SK-N-SH treated with all-trans-retinoic acid at 6 μM for 48 hours (cell line): ENCODE data around the gene BRF1.

Source experiments
- ATAC-seq: fragments of 200-7000 bp; cut with Tn5 transposase; 3 replicates; pipeline ENCODE4 v1.9.1; 2020; ENCODE audit warnings: mild to moderate bottlenecking, moderate library complexity
- ARNTL ChIP-seq: fragments of 450-650 bp; formaldehyde crosslinking; IDR thresholded peaks from 2 replicates; pipeline ENCODE4 v1.5.0; 2020; ENCODE audit warnings: low read depth, mild to moderate bottlenecking, moderate library complexity, borderline replicate concordance
- BACH2 ChIP-seq: fragments of 250-450 bp; sonication (Bioruptor Pico); IDR thresholded peaks from 2 replicates; pipeline ENCODE4 v1.9.0; 2021; ENCODE audit warnings: mild to moderate bottlenecking, borderline replicate concordance
- ESRRG ChIP-seq: fragments of 250-450 bp; sonication (Bioruptor Pico); IDR thresholded peaks from 2 replicates; pipeline ENCODE4 v1.6.1; 2021; ENCODE audit warnings: mild to moderate bottlenecking
- ISL1 ChIP-seq: fragments of 250-450 bp; sonication (Bioruptor Pico); IDR thresholded peaks from 2 replicates; pipeline ENCODE4 v2.1.2; 2022; ENCODE audit warnings: mild to moderate bottlenecking, moderate library complexity
- OSR1 ChIP-seq: fragments of 250-450 bp; sonication (Bioruptor Pico); IDR thresholded peaks from 2 replicates; pipeline ENCODE4 v1.8.0; 2022; ENCODE audit warnings: moderate library complexity, mild to moderate bottlenecking, inconsistent platforms
- PPARA ChIP-seq: fragments of 250-450 bp; sonication (Bioruptor Pico); IDR thresholded peaks from 2 replicates; pipeline ENCODE4 v1.5.0; 2020; ENCODE audit warnings: mild to moderate bottlenecking, borderline replicate concordance
- RARB ChIP-seq: fragments of 250-450 bp; sonication (Bioruptor Pico); IDR thresholded peaks from 2 replicates; pipeline ENCODE4 v1.8.0; 2021; ENCODE audit warnings: mild to moderate bottlenecking, moderate library complexity
- SNAI2 ChIP-seq: fragments of 250-450 bp; sonication (Bioruptor Pico); IDR thresholded peaks from 2 replicates; pipeline ENCODE4 v1.5.0; 2020; ENCODE audit warnings: mild to moderate bottlenecking, moderate library complexity
- TCF4 ChIP-seq: fragments of 250-450 bp; sonication (Bioruptor Pico); IDR thresholded peaks from 2 replicates; pipeline ENCODE4 v1.8.0; 2021; ENCODE audit warnings: mild to moderate bottlenecking, moderate library complexity, borderline replicate concordance
- TOX ChIP-seq: fragments of 250-450 bp; sonication (Bioruptor Pico); IDR thresholded peaks from 2 replicates; pipeline ENCODE4 v1.8.0; 2021; ENCODE audit warnings: mild to moderate bottlenecking, moderate library complexity, borderline replicate concordance
- ZC3H10 ChIP-seq: fragments of 250-450 bp; sonication (Bioruptor Pico); IDR thresholded peaks from 2 replicates; pipeline ENCODE4 v1.5.1; 2021; ENCODE audit warnings: mild to moderate bottlenecking, moderate library complexity
- ZFP30 ChIP-seq: fragments of 450-650 bp; formaldehyde crosslinking; IDR thresholded peaks from 2 replicates; pipeline ENCODE4 v1.5.0; 2022; ENCODE audit warnings: mild to moderate bottlenecking, moderate library complexity
- ZNF565 ChIP-seq: fragments of 450-650 bp; formaldehyde crosslinking; conservative IDR thresholded peaks from 2 replicates; pipeline ENCODE4 v1.5.0; 2020; ENCODE audit warnings: low read depth, mild to moderate bottlenecking, moderate library complexity
- ZNF8 ChIP-seq: fragments of 450-650 bp; formaldehyde crosslinking; IDR thresholded peaks from 2 replicates; pipeline ENCODE4 v1.5.0; 2020; ENCODE audit warnings: mild to moderate bottlenecking, moderate library complexity
- TF ChIP-seq, protein P1 (sequence below): fragments of 250-450 bp; sonication (Bioruptor Pico); IDR thresholded peaks from 2 replicates; pipeline ENCODE4 v1.8.0; 2021; ENCODE audit warnings: low read depth, mild to moderate bottlenecking, moderate library complexity, borderline replicate concordance
- TF ChIP-seq, protein P2 (sequence below): fragments of 250-450 bp; sonication (Bioruptor Pico); IDR thresholded peaks from 2 replicates; pipeline ENCODE4 v1.8.0; 2020; ENCODE audit warnings: mild to moderate bottlenecking, moderate library complexity, borderline replicate concordance
- TF ChIP-seq, protein P3 (sequence below): fragments of 250-450 bp; sonication (Bioruptor Pico); IDR thresholded peaks from 2 replicates; pipeline ENCODE4 v1.5.1; 2021; ENCODE audit warnings: mild to moderate bottlenecking, moderate library complexity
- TF ChIP-seq, protein P4 (sequence below): fragments of 250-450 bp; sonication (Bioruptor Pico); IDR thresholded peaks from 2 replicates; pipeline ENCODE4 v1.5.1; 2020; ENCODE audit warnings: low read depth, mild to moderate bottlenecking, moderate library complexity

The BRF1 gene

DNA sequence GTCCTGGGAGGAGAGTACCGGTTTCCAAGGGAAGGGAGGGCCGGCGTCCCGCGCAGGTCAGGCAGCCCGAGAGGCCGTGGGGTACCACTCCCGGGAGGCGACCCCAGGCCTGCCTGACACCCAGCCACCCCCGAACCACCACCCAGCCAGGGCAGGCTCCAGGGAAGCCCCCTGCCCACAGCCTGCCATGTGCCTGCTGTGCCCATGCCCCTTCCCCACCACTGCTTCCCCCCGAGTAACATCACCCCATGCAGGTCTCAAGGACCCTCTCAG, 122.0 kb downstream of the BRF1 start (continued):
- TF ChIP-seq ZNF8 (CRISPR knock-in tag), result no peak
- TF ChIP-seq, protein P1, sequence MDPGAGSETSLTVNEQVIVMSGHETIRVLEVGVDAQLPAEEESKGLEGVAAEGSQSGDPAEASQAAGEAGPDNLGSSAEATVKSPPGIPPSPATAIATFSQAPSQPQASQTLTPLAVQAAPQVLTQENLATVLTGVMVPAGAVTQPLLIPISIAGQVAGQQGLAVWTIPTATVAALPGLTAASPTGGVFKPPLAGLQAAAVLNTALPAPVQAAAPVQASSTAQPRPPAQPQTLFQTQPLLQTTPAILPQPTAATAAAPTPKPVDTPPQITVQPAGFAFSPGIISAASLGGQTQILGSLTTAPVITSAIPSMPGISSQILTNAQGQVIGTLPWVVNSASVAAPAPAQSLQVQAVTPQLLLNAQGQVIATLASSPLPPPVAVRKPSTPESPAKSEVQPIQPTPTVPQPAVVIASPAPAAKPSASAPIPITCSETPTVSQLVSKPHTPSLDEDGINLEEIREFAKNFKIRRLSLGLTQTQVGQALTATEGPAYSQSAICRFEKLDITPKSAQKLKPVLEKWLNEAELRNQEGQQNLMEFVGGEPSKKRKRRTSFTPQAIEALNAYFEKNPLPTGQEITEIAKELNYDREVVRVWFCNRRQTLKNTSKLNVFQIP (CRISPR knock-in tag), result no peak
- TF ChIP-seq ARNTL (CRISPR knock-in tag), result no peak
- TF ChIP-seq ZNF565 (CRISPR knock-in tag), result no peak
- TF ChIP-seq ZC3H10, result no peak
- no peak for TF ChIP-seq BACH2 (CRISPR knock-in tag)

DNA sequence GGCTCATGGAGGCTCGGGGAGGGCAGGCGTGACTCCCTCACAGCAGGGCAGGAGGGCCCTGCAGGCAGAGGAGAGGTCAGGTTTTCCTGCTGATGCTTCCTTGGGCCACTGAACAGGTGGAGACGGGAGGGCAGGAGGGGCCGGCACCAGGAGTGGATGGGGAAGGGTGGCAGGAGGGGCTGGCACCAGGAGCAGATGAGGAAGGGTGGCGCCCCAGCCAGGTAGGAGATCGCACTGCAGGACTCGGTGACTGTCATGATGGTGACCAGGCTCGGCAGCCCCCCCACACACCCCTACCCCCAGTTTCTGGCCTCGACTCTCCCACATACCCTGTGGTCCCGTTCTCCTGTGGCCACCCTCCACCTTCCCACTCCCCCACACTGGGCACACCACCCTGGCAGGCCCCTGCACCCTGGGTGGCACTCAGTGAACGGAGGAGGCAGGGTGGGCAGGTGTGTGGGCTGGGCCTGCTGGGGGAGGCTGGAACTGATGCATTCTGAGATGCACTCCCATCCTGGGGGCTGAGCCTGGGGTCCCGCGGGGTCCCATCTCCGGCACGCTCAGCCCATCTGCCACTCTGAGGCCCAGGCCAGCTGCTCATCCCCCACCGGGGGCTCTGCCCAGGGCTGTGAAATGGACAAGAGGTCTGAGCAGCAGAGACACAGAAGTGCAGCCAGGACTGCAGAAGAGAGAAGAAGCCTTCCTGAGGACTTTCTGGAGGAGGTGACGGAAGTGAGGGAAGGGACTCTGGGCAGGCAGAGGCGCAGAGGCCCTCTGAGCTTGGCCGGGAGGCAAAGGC, 122.5 kb downstream of the BRF1 start:
- no peak for ATAC-seq
- TF ChIP-seq, protein P2, sequence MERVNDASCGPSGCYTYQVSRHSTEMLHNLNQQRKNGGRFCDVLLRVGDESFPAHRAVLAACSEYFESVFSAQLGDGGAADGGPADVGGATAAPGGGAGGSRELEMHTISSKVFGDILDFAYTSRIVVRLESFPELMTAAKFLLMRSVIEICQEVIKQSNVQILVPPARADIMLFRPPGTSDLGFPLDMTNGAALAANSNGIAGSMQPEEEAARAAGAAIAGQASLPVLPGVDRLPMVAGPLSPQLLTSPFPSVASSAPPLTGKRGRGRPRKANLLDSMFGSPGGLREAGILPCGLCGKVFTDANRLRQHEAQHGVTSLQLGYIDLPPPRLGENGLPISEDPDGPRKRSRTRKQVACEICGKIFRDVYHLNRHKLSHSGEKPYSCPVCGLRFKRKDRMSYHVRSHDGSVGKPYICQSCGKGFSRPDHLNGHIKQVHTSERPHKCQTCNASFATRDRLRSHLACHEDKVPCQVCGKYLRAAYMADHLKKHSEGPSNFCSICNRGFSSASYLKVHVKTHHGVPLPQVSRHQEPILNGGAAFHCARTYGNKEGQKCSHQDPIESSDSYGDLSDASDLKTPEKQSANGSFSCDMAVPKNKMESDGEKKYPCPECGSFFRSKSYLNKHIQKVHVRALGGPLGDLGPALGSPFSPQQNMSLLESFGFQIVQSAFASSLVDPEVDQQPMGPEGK (CRISPR knock-in tag), result no peak
- TF ChIP-seq PPARA (CRISPR knock-in tag) (no peak), ZFP30 (CRISPR knock-in tag) (no peak), BACH2 (CRISPR knock-in tag) (no peak), OSR1 (CRISPR knock-in tag) (no peak), TOX (CRISPR knock-in tag) (no peak)
- TF ChIP-seq, protein P3, sequence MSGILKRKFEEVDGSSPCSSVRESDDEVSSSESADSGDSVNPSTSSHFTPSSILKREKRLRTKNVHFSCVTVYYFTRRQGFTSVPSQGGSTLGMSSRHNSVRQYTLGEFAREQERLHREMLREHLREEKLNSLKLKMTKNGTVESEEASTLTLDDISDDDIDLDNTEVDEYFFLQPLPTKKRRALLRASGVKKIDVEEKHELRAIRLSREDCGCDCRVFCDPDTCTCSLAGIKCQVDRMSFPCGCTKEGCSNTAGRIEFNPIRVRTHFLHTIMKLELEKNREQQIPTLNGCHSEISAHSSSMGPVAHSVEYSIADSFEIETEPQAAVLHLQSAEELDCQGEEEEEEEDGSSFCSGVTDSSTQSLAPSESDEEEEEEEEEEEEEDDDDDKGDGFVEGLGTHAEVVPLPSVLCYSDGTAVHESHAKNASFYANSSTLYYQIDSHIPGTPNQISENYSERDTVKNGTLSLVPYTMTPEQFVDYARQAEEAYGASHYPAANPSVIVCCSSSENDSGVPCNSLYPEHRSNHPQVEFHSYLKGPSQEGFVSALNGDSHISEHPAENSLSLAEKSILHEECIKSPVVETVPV (CRISPR knock-in tag), result no peak

DNA sequence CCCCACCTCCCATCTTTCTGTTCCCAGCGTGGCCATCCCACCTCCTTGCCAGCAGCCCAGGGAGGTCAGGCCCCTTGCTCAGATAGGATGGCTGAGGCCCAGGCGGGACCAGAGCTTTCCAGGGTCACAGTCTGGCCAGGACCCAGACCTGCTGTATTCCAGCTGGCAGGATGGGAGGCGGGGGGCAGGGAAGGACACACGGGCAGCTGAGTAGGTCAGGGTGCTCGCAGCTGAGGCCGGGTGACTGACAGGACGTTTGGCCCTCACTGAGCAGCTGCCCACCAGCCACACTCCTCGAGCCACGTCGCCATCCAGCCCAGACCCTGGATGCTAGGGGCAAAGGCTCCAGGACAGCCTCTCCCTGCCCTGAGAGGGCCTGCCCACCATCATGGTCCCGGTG, 123.7 kb downstream of the BRF1 start:
- no peak for ATAC-seq
- TF ChIP-seq PPARA (CRISPR knock-in tag) (no peak), ZNF565 (CRISPR knock-in tag) (no peak), SNAI2 (CRISPR knock-in tag) (no peak), ISL1 (no peak), ZNF8 (CRISPR knock-in tag) (no peak), ZC3H10 (no peak), TCF4 (CRISPR knock-in tag) (no peak), ESRRG (CRISPR knock-in tag) (no peak), RARB (CRISPR knock-in tag) (no peak)
- TF ChIP-seq, protein P4, sequence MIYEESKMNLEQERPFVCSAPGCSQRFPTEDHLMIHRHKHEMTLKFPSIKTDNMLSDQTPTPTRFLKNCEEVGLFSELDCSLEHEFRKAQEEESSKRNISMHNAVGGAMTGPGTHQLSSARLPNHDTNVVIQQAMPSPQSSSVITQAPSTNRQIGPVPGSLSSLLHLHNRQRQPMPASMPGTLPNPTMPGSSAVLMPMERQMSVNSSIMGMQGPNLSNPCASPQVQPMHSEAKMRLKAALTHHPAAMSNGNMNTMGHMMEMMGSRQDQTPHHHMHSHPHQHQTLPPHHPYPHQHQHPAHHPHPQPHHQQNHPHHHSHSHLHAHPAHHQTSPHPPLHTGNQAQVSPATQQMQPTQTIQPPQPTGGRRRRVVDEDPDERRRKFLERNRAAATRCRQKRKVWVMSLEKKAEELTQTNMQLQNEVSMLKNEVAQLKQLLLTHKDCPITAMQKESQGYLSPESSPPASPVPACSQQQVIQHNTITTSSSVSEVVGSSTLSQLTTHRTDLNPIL (CRISPR knock-in tag), result no peak
- TF ChIP-seq, protein P2 (CRISPR knock-in tag), result no peak

DNA sequence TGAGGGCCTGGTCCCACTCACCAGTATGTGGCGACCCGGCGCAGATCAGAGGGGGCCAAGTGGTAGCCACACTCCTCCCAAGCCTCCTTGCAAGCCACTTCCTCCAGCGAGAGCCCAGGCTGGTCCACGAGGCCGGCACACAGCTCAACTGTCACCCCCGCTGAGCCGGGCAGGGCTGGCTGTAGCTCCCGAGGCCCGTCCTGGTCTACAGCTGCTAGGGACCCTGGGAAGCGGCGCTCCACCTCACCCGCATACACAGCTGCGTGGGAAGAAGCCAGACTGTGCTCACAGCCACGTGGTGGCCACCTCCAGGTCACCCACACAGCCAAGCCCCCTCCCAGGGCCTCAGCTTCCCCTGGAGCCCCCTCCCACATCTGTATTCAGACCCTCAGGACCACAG, 124.3 kb downstream of the BRF1 start:
- no peak for ATAC-seq
- TF ChIP-seq, protein P4 (CRISPR knock-in tag), result no peak
- TF ChIP-seq ZFP30 (CRISPR knock-in tag) (no peak), ZNF565 (CRISPR knock-in tag) (no peak), OSR1 (CRISPR knock-in tag) (no peak)
- TF ChIP-seq, protein P2 (CRISPR knock-in tag), result no peak
